ENCODE measurements around the gene MT4.

The MT4 gene

GRCh38 chr16:56564793-56565477 lies at the start of gene MT4:
MT4 (plus strand) TSS chr16:56565073; CDS start chr16:56565129, 56 bp downstream.
- no peak within 1 kb of the TSS for H3K27ac ChIP-seq
- TF ChIP-seq CTCF (conservative IDR thresholded peaks at IDR 0.05), result no peak

DNA sequence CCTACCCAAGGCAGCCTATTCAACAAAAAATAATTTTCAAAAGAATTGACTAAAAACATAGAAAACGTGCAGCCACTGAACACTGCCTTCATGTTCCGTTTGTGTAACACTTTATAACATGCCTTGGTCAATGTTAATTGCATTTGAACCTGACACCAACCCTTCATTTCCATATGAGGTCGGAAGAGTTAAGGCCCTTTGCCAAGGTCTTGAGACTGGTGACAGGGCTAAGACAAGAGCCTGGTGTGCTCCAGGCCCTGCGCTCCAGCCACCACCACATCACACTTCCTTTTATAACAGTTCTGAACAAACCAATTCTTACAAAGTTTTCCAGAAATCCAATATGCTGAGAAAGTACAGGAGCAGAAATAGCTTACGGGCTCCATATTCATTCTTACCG lies 49.2 kb upstream of the MT4 start:
- TF ChIP-seq CTCF (conservative IDR thresholded peaks at IDR 0.05), result no peak

GRCh38 chr16:56517206-56517605 lies 47.7 kb upstream of the MT4 start:
- H3K27ac ChIP-seq, result no peak overlapping the region
- TF ChIP-seq CTCF (conservative IDR thresholded peaks at IDR 0.05), result no peak

More for the DNA sequence above, 49.2 kb upstream of the MT4 start:
- no peak overlapping the region for H3K27ac ChIP-seq

DNA sequence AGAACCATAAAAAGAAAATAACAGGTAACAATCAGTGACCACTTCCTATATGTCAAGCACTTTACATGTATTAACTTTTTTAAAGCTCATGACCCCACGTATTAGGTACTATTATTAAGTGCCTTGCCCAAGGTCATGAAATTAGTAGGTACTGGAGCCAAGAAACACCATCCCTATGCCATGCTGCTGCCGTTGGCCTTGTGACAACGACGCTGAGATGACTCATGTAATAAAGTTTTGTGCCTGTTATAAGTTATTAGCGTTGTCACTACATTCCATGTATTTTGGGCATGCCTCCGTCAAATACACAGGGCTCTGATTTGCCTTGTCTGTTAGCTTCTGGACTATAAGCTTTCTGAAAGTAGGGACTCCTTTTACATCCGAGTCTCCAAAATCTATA lies 46.4 kb upstream of the MT4 start:
- TF ChIP-seq CTCF (conservative IDR thresholded peaks at IDR 0.05), result no peak
- no peak overlapping the region for H3K27ac ChIP-seq

- H3K27ac ChIP-seq, result peak within 1 kb of the TSS; percentile 86
Observed at GRCh38 chr16:56519459-56520250, 45.2 kb upstream of the MT4 start, which contains the start of gene BBS2. BBS2 (minus strand) TSS chr16:56520024; CDS start chr16:56519862, 162 bp downstream.

DNA sequence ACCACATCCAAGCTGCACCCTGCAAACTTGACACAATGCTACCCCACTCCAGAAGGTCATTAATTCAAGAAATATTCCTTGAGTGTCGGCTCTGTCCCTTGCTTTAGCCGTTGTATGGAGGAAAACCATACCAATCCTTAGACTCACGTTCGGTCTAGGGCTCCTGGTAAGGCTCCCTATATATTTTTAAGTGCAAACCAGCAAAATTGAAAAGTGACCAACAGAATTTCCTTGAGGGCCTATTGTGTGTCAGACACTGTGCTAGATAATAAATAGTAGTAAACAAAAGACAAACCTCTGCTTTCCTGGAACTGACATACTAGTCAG lies 44.7 kb upstream of the MT4 start:
- H3K27ac ChIP-seq, result peak overlapping the region; percentile 86

More at GRCh38 chr16:56519459-56520250, 45.2 kb upstream of the MT4 start, which contains the start of gene BBS2:
- no peak for TF ChIP-seq CTCF (conservative IDR thresholded peaks at IDR 0.05)

More for the DNA sequence above, 44.7 kb upstream of the MT4 start:
- TF ChIP-seq CTCF (conservative IDR thresholded peaks at IDR 0.05), result no peak
